MM.1S (cell line): ENCODE data around the gene GPR107.

Source experiments
- DNase-seq: peaks from one replicate; pipeline ENCODE4 v3.0.0-alpha.2; 2015
- H2AFZ ChIP-seq: fragments of 300-600 bp; sonication (generic); 2 replicates; pipeline ENCODE4 v1.6.0; 2016; ENCODE audit warnings: antibody characterized with exemption, low read length
- H3F3A ChIP-seq: fragments of 300-600 bp; sonication (generic); 2 replicates; pipeline ENCODE4 v1.6.1; 2016; ENCODE audit warnings: mild to moderate bottlenecking, antibody characterized with exemption, low read length, moderate library complexity, mixed read lengths; ENCODE audit not compliant: insufficient read depth
- H3K27ac ChIP-seq: fragments of 300-600 bp; sonication (generic); 2 replicates; pipeline ENCODE4 v1.5.1; 2016; ENCODE audit warnings: mild to moderate bottlenecking, low read length
- H3K27me3 ChIP-seq: fragments of 300-600 bp; sonication (generic); replicated peaks from 2 replicates; pipeline ENCODE4 v1.6.0; 2016; ENCODE audit warnings: low read length; ENCODE audit not compliant: insufficient read depth
- H3K36me3 ChIP-seq: fragments of 300-600 bp; sonication (generic); replicated peaks from 2 replicates; pipeline ENCODE4 v1.6.1; 2016; ENCODE audit warnings: mild to moderate bottlenecking, low read length, mixed read lengths; ENCODE audit not compliant: insufficient read depth
- H3K4me1 ChIP-seq: fragments of 300-600 bp; sonication (generic); 2 replicates; pipeline ENCODE4 v1.6.1; 2016; ENCODE audit warnings: low read length, mixed read lengths
- H3K4me2 ChIP-seq: fragments of 300-600 bp; sonication (generic); 2 replicates; pipeline ENCODE4 v1.6.0; 2016; ENCODE audit warnings: low read depth, low read length
- H3K4me3 ChIP-seq: fragments of 300-600 bp; sonication (generic); 2 replicates; pipeline ENCODE4 v1.5.1; 2016; ENCODE audit warnings: low read length, mixed read lengths
- H3K79me2 ChIP-seq: fragments of 300-600 bp; sonication (generic); 2 replicates; pipeline ENCODE4 v1.6.1; 2016; ENCODE audit warnings: mixed run types, low read length, mixed read lengths
- H3K9ac ChIP-seq: fragments of 300-600 bp; sonication (generic); 2 replicates; pipeline ENCODE4 v1.6.1; 2016; ENCODE audit warnings: low read length, mixed read lengths
- H3K9me2 ChIP-seq: fragments of 300-600 bp; sonication (generic); replicated peaks from 2 replicates; pipeline ENCODE4 v1.6.1; 2016; ENCODE audit warnings: mild to moderate bottlenecking, low read length, mixed read lengths; ENCODE audit not compliant: insufficient read depth
- H3K9me3 ChIP-seq: fragments of 300-600 bp; sonication (generic); replicated peaks from 2 replicates; pipeline ENCODE4 v1.6.1; 2016; ENCODE audit warnings: mild to moderate bottlenecking, low read length, mixed read lengths; ENCODE audit not compliant: insufficient read depth
- H4K20me1 ChIP-seq: fragments of 300-600 bp; sonication (generic); 2 replicates; pipeline ENCODE4 v1.6.1; 2016; ENCODE audit warnings: mild to moderate bottlenecking, low read length, moderate library complexity, mixed read lengths; ENCODE audit not compliant: insufficient read depth
- EZH2 ChIP-seq: fragments of 300-600 bp; sonication (generic); optimal IDR thresholded peaks from 2 replicates; pipeline ENCODE3; 2017; ENCODE audit warnings: low read depth, mild to moderate bottlenecking, antibody characterized with exemption, low read length, mixed read lengths
- EZH2phosphoT487 ChIP-seq: fragments of 300-600 bp; sonication (generic); IDR thresholded peaks from 2 replicates; pipeline ENCODE4 v1.6.1; 2018; ENCODE audit warnings: antibody characterized with exemption, low read length
- TF ChIP-seq, protein P1 (sequence below): fragments of 300-600 bp; sonication (generic); IDR thresholded peaks from 2 replicates; pipeline ENCODE4 v1.5.1; 2016; ENCODE audit warnings: antibody characterized with exemption, low read length, mixed read lengths

GPR107 gene

DNA sequence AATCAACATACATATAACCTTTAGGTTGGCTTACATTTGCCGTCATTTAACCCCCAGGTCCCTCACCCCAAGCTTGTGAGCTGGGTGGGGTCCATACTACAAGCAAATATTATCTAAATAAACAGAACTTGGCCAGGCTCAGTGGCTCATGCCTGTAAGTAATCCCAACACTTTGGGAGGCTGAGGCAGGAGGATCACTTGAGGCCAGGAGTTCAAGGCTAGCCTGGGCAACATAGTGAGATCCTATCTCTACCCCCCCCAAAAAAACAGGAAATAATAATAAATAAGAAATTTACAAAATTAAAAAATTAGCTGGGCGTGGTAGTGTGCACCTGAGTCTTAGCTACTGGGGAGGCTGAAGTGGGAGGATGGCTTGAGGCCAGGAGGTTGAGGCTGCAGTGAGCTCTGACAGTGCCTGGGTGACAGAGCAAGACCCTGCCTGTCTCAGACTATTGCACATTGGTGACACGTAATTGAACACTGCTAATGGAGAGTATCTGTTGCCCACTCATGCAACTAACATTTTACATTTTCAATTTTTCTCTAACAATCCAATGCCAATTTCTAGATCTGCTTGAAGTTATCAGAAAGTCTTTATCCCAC, 29.6 kb upstream of the GPR107 start:
- no peaks in the 10 kb centered on the region for H3F3A ChIP-seq
- no peaks in the 10 kb centered on the region for H4K20me1 ChIP-seq
- H3K79me2 ChIP-seq: peaks cover 38% of the 10 kb centered on the region
- H3K4me1 ChIP-seq: peaks cover 11% of the 10 kb centered on the region
- H3K9ac ChIP-seq: no peak overlapping the region
- no peaks in the 10 kb centered on the region for H3K27me3 ChIP-seq
- H3K36me3 ChIP-seq: no peaks in the 10 kb centered on the region
- no peak for DNase-seq
- no peaks in the 10 kb centered on the region for H3K9me2 ChIP-seq
- TF ChIP-seq, protein P1, sequence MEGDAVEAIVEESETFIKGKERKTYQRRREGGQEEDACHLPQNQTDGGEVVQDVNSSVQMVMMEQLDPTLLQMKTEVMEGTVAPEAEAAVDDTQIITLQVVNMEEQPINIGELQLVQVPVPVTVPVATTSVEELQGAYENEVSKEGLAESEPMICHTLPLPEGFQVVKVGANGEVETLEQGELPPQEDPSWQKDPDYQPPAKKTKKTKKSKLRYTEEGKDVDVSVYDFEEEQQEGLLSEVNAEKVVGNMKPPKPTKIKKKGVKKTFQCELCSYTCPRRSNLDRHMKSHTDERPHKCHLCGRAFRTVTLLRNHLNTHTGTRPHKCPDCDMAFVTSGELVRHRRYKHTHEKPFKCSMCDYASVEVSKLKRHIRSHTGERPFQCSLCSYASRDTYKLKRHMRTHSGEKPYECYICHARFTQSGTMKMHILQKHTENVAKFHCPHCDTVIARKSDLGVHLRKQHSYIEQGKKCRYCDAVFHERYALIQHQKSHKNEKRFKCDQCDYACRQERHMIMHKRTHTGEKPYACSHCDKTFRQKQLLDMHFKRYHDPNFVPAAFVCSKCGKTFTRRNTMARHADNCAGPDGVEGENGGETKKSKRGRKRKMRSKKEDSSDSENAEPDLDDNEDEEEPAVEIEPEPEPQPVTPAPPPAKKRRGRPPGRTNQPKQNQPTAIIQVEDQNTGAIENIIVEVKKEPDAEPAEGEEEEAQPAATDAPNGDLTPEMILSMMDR: no peak
- no peak for TF ChIP-seq EZH2phosphoT487
- TF ChIP-seq EZH2: no peak
- H3K27ac ChIP-seq: no peak overlapping the region
- H3K9me3 ChIP-seq: no peaks in the 10 kb centered on the region
- no peak overlapping the region for H3K4me2 ChIP-seq
- no peak overlapping the region for H2AFZ ChIP-seq
- no peak overlapping the region for H3K4me3 ChIP-seq

DNA sequence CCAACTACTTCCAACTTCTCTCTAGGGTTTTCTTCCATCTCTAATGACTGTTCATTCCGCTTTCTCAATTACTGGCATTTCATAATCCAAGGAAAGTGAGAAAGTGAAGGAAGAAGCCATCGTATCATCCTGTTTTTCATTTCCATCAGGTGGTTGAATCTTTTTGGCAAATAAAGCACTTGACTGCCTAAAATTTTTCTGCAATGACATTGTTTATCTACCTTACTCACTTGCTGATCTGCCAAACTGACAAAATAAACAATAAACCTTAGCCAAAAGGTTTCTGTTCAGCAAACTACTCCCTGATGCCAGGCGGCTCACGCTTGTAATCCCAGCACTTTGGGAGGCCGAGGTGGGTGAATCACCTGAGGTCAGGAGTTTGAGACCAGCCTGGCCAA, 29.1 kb upstream of the GPR107 start:
- Histone ChIP-seq H3K4me2 (no peak overlapping the region), H4K20me1 (no peaks in the 10 kb centered on the region), H3K27me3 (no peaks in the 10 kb centered on the region), H3F3A (no peaks in the 10 kb centered on the region), H3K79me2 (peaks cover 43% of the 10 kb centered on the region), H3K4me3 (no peak overlapping the region), H3K9ac (no peak overlapping the region), H3K9me3 (no peaks in the 10 kb centered on the region), H3K9me2 (no peaks in the 10 kb centered on the region), H3K4me1 (peaks cover 11% of the 10 kb centered on the region), H3K36me3 (no peaks in the 10 kb centered on the region), H3K27ac (no peak overlapping the region), H2AFZ (no peak overlapping the region)
- TF ChIP-seq, protein P1: no peak
- TF ChIP-seq EZH2phosphoT487 (no peak), EZH2 (no peak)
- no peak for DNase-seq

DNA sequence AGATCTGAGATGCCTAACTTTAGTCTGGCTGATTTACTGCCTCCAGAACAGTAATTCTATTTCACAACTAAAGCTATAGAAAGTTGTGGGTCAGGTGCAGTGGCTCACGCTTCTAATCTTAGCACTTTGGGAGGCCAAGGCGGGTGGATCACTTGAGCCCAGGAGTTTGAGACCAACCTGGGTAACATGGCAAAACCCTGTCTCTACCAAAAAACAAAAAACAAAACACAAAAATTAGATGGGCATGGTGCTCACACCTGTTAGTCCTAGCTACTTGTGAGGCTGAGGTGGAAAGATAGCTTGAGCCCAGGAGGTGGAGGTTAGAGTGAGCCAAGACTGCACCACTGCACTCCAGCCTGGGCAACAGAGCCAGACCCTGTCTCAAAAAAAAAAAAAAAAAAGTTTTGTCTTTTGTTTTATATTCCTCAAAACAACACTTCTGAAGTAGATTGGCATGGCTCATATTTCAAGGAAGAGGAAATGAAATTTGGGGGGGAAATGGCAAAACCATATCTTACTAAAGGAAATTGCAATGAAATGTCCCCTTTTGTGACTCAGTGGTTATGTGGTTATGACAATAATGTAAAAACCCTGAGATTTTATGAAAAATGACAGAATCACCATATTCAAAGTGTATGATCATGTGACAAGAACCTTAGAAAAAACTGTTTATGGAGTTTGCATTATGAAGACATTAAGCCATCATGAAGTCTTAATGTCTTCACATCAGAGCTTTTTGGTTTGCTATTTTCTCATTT, 26.9 kb upstream of the GPR107 start:
- Histone ChIP-seq H3K4me3 (no peak overlapping the region), H4K20me1 (no peaks in the 10 kb centered on the region), H3K36me3 (no peaks in the 10 kb centered on the region), H3K9ac (no peak overlapping the region), H3K79me2 (peaks cover 48% of the 10 kb centered on the region), H2AFZ (no peak overlapping the region), H3K4me1 (peaks cover 11% of the 10 kb centered on the region), H3K9me3 (no peaks in the 10 kb centered on the region), H3K9me2 (no peaks in the 10 kb centered on the region), H3K4me2 (no peak overlapping the region), H3K27ac (no peak overlapping the region), H3F3A (no peaks in the 10 kb centered on the region), H3K27me3 (no peaks in the 10 kb centered on the region)
- TF ChIP-seq EZH2phosphoT487: no peak
- TF ChIP-seq EZH2: no peak
- no peak for DNase-seq
